Measurements from ENCODE around the gene MICAL2.

Gene MICAL2

GRCh38 chr11:12110201-12110713 is at the start of gene MICAL2:
TSS of gene MICAL2 (plus strand) at chr11:12110590. CDS start at chr11:12162156, 51,566 bp downstream.
- DNase-seq (ENCODE audit: low spot score): peak; percentile 95

GRCh38 chr11:12061851-12062560 is 48.4 kb upstream of the MICAL2 start:
- DNase-seq (ENCODE audit: low spot score): no peak

- no peak for DNase-seq (ENCODE audit: low spot score)
Measured at GRCh38 chr11:12063251-12063650, 47.1 kb upstream of the MICAL2 start.

- no peak for DNase-seq (ENCODE audit: low spot score)
Measured at GRCh38 chr11:12064136-12064953, 46.0 kb upstream of the MICAL2 start.

GRCh38 chr11:12064954-12065280 is 45.5 kb upstream of the MICAL2 start:
- no peak for DNase-seq (ENCODE audit: low spot score)

- no peak for DNase-seq (ENCODE audit: low spot score)
Measured at GRCh38 chr11:12066056-12066798, 44.2 kb upstream of the MICAL2 start.

- DNase-seq (ENCODE audit: low spot score): no peak
Measured at GRCh38 chr11:12066799-12067508, 43.4 kb upstream of the MICAL2 start.

GRCh38 chr11:12067796-12068357 is 42.5 kb upstream of the MICAL2 start:
- no peak for DNase-seq (ENCODE audit: low spot score)

GRCh38 chr11:12069066-12069676 is 41.2 kb upstream of the MICAL2 start:
- no peak for DNase-seq (ENCODE audit: low spot score)

GRCh38 chr11:12070446-12071267 is 39.7 kb upstream of the MICAL2 start:
- DNase-seq (ENCODE audit: low spot score): no peak

- DNase-seq (ENCODE audit: low spot score): no peak
Measured at GRCh38 chr11:12071574-12071973, 38.8 kb upstream of the MICAL2 start.

GRCh38 chr11:12073436-12073835 is 37.0 kb upstream of the MICAL2 start:
- DNase-seq (ENCODE audit: low spot score): no peak

- DNase-seq (ENCODE audit: low spot score): no peak
Measured at GRCh38 chr11:12073886-12074285, 36.5 kb upstream of the MICAL2 start.

GRCh38 chr11:12074529-12075195 is 35.7 kb upstream of the MICAL2 start:
- DNase-seq (ENCODE audit: low spot score): no peak

GRCh38 chr11:12075291-12075690 is 35.1 kb upstream of the MICAL2 start:
- no peak for DNase-seq (ENCODE audit: low spot score)

GRCh38 chr11:12075822-12076821 is 34.3 kb upstream of the MICAL2 start:
- DNase-seq (ENCODE audit: low spot score): no peak

GRCh38 chr11:12076840-12077534 is 33.4 kb upstream of the MICAL2 start:
- no peak for DNase-seq (ENCODE audit: low spot score)
